ENCODE data around the gene CBX1. TPM values are rescaled to one million over a fixed set of nuclear protein-coding genes. Genes with fewer than 3 reads are reported as not detected.

Gene CBX1
- total and polyA plus RNA-seq, 2 of the 8 experiments (the other 6 are each of a cell fraction or from before 2014, with no cell fraction given): 38.7 to 173 TPM

GRCh38 chr17:48058393-48059124 lies 42.7 kb downstream of the CBX1 start:
- no peak overlapping the region for H3K56ac ChIP-seq (replicated peaks; ENCODE audit: insufficient read length, low read depth, low read length)
- H2BK20ac ChIP-seq (ENCODE audit: low read length): no peak overlapping the region
- H3K27ac ChIP-seq (ENCODE audit: low read depth, low read length): 0 out of 2 replicates have a peak overlapping the region, but pooled peaks have one; percentile 7
- no peak overlapping the region for H2AFZ ChIP-seq (ENCODE audit: low read length)
- H2AK5ac ChIP-seq (ENCODE audit: low read depth, low read length): no peak overlapping the region
- no peak overlapping the region for H3K18ac ChIP-seq (ENCODE audit: extremely low read depth, low read length)
- DNase-seq (ENCODE audit: low read depth in 1 of 2, low spot score in 2 of 2) (no peak), FAIRE-seq (no peak)
- H3K23ac ChIP-seq (ENCODE audit: insufficient read length): no peak overlapping the region
- H3K14ac ChIP-seq (ENCODE audit: insufficient read length): no peak overlapping the region
- H3K4ac ChIP-seq (replicated peaks; ENCODE audit: insufficient read length, low read depth, low read length): no peak overlapping the region
- H4K5ac ChIP-seq (ENCODE audit: insufficient read length, low read depth, low read length): no peak overlapping the region
- H3K79me2 ChIP-seq (ENCODE audit: control insufficient read depth in 1 of 2, insufficient read depth in 2 of 2, low read length in 2 of 2): peaks cover 0 to 55% of the 10 kb centered on the region in 2 experiments; a peak in 2 of 4 replicates
- peaks cover 17% of the 10 kb centered on the region for H3K79me1 ChIP-seq (ENCODE audit: low read depth, low read length)
- no peak overlapping the region for H3K4me3 ChIP-seq (ENCODE audit: extremely low read depth in 1 of 4, insufficient read depth in 2 of 4, low read depth in 3 of 4, low read length in 4 of 4)
- peaks cover 4 to 26% (median 17%) of the 10 kb centered on the region in 4 experiments for H3K4me1 ChIP-seq (replicated peaks in 1 of 4; ENCODE audit: control insufficient read depth in 3 of 4, insufficient read depth in 4 of 4, low read length in 3 of 4)
- peaks cover 6% of the 10 kb centered on the region; the same call in 1 of the 2 replicates for H3K23me2 ChIP-seq (ENCODE audit: low read depth, low read length)
- TF ChIP-seq SAP30 (IDR thresholded peaks at IDR 0.05; ENCODE audit: insufficient read depth, insufficient replicate concordance, low read length): no peak
- TF ChIP-seq, protein P1, sequence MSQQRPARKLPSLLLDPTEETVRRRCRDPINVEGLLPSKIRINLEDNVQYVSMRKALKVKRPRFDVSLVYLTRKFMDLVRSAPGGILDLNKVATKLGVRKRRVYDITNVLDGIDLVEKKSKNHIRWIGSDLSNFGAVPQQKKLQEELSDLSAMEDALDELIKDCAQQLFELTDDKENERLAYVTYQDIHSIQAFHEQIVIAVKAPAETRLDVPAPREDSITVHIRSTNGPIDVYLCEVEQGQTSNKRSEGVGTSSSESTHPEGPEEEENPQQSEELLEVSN (IDR thresholded peaks at IDR 0.05): no peak
- no peak for TF ChIP-seq GABPA (IDR thresholded peaks at IDR 0.05; ENCODE audit: borderline replicate concordance, insufficient read depth, low read length)
- no peak for TF ChIP-seq JUND (IDR thresholded peaks at IDR 0.05; ENCODE audit: low read length)
- 89% methylated on average over 11 of the region's 11 CpGs; no CpG with 5 or more reads in 1 of the 2 experiments for WGBS, 2 experiments (ENCODE audit: extremely low coverage in 1 of 2, insufficient coverage in 1 of 2, insufficient read length in 1 of 2, insufficient replicate concordance in 2 of 2, low coverage in 1 of 2, low lambda C conversion rate in 2 of 2, missing lambda C conversion rate in 1 of 2)
- H3K4me2 ChIP-seq (ENCODE audit: insufficient read depth in 1 of 2, low read depth in 2 of 2, low read length in 2 of 2): no peak overlapping the region; a peak in 2 of 4 replicates
- H2BK5ac ChIP-seq (ENCODE audit: low read depth, low read length): peak overlapping the region; percentile 60; the same call in 1 of the 2 replicates
- no peak overlapping the region for H2BK15ac ChIP-seq (ENCODE audit: low read length)
- ChIA-PET CTCF (ENCODE audit: partially characterized antibody) (interaction anchor here (0.7 to 14.5 kb wide), 9 partner anchors 10 to 87 kb away, joined by 3 to 203 read pairs (median 11); partner anchors contain the start of genes CDK5RAP3 and NFE2L1), POLR2A (ENCODE audit: partially characterized antibody) (interaction anchor here (1.0 to 41.8 kb wide), 9 partner anchors 7 to 129 kb away, joined by 3 to 1227 read pairs (median 9); partner anchors contain the start of genes CBX1, COPZ2, NFE2L1 and SNX11)
- no peak overlapping the region for H4K91ac ChIP-seq (replicated peaks; ENCODE audit: insufficient read length, low read length)
- peak overlapping the region; percentile 31 for H4K8ac ChIP-seq (ENCODE audit: extremely low read depth, insufficient read depth, low read length)
- no peak overlapping the region; a peak in 2 of 7 replicates for H3K9ac ChIP-seq (replicated peaks in 1 of 4; ENCODE audit: extremely low read depth in 1 of 4, low read depth in 3 of 4, low read length in 3 of 4)
- H4K20me1 ChIP-seq (replicated peaks in 1 of 2; ENCODE audit: control insufficient read depth in 1 of 2, insufficient read depth in 2 of 2, low read length in 2 of 2): peaks cover 10 to 23% of the 10 kb centered on the region in 2 experiments
- peaks cover 33 to 74% (median 56%) of the 10 kb centered on the region in 4 experiments for H3K36me3 ChIP-seq (ENCODE audit: control insufficient read depth in 2 of 4, insufficient read depth in 4 of 4, low read length in 3 of 4)
- H2BK120ac ChIP-seq (replicated peaks; ENCODE audit: low read depth, low read length): no peak overlapping the region
- no peak overlapping the region; the same call in 1 of the 2 replicates for H2BK12ac ChIP-seq (ENCODE audit: low read depth, low read length)
- no peaks in the 10 kb centered on the region for H3K27me3 ChIP-seq (replicated peaks in 1 of 4; ENCODE audit: control insufficient read depth in 3 of 4, extremely low read depth in 1 of 4, insufficient read depth in 3 of 4, low read length in 3 of 4)
- no peaks in the 10 kb centered on the region for H3K9me3 ChIP-seq (ENCODE audit: insufficient read depth in 2 of 2, low read depth in 1 of 2, low read length in 1 of 2)
